HG02885 (cell line): ENCODE data around the gene P3H3.

ENCODE experiments used
- ATAC-seq: cut with Tn5 transposase; IDR thresholded peaks from one replicate; pipeline ENCODE4 v1.9.1; 2021; ENCODE audit warnings: mild to moderate bottlenecking; ENCODE audit not compliant: unreplicated experiment, poor library complexity

P3H3 gene

DNA sequence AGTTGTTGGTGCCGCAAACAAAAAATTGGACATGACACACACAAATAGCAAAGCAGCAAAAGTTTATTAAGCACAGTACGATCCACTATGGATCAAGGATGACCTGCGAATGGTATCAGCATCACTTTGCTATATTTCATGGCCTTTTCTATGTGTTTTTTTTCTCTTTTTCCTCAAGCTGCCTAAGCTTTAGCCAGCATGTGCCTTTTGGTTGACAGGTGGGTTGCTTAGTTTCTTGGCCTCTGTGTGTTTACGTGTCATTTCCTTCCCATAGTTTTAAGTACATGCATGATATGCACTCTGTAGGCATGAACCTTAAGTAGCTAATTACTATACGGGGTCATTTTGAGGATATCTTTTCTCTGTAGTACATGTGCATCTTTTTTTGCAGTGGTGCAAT lies 29.1 kb upstream of the P3H3 start:
- ATAC-seq: no peak

- no peak for ATAC-seq
These were observed 21.0 kb upstream of the P3H3 start for GRCh38 chr12:6807170-6807569.

GRCh38 chr12:6809056-6809455 lies 19.2 kb upstream of the P3H3 start:
- ATAC-seq: no peak

DNA sequence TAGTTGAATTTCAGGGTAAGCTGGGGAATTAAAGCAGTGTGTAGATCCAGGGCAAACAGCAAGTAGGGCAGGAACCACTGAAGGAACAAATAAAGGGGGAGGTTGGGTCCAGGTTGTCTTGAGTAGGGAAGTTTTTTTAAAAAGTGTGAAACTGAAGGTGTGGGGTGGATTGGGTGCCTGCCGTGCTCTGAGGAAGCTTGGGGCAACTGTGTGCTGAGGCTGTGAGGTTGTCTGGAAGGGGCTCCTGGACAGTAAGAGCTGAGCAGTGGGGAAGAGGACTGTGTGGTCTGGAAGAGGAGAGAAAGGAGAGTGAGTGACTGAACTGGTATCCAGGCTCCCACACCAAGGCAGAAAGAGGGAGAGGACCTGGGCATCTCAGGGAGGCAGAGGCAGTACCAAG lies 17.4 kb upstream of the P3H3 start:
- ATAC-seq: no peak

- ATAC-seq: no peak
These were observed 14.8 kb upstream of the P3H3 start for GRCh38 chr12:6813363-6813762.

DNA sequence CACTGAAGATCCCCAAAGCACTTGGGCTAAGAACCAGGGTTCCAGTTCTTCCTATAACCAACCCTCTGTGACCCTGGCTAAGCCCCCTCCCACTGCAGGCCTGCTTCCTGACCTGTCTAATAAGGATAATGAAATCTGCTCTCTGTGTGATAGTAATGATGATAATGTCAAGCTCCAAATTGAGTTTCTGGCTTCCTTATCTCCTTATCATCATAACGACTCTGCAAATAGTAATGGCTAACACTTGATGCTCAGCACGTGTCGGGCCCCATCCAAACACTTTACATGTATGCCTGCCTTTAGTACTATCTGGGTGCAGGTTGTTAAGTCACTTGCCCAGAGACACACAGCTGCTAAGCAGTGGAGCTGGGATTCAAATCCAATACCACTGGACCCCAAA lies 11.6 kb upstream of the P3H3 start:
- ATAC-seq: no peak

- no peak for ATAC-seq
These were observed 11.1 kb upstream of the P3H3 start for GRCh38 chr12:6817098-6817497.

DNA sequence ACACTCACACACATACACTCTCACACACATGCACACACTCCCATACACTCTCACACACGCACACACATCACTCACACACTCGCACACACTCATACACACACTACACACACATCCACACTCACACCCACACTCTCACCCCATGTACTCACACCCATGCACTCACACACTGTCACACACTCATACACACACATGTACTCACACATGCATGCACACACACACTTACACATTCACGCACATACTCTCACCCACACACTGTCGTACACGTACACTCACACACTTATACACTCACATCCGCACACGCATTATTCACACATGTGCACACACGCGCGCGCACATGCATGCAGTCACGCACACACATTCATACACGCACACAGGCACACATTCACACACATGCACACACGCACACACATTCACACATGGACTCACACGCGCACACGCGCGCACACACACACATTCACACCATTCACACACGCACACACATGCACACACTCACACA lies 10.5 kb upstream of the P3H3 start:
- ATAC-seq: no peak

DNA sequence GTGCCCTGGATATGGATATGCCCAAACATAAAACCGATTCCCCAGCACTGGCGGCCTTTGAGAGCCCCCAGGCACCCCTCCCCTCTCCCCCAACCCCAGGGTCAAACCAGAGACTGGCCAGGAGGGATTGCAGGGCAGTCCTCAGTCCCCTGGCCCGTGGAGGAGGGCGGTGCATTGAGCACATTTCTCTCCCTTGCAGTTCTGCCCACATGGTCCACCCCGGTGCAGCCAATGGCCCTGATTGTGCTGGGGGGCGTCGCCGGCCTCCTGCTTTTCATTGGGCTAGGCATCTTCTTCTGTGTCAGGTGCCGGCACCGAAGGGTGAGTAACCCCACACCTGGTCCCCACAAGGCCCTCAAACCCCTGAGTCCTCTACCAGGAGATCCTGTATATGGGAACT lies 10.0 kb upstream of the P3H3 start:
- no peak for ATAC-seq

DNA sequence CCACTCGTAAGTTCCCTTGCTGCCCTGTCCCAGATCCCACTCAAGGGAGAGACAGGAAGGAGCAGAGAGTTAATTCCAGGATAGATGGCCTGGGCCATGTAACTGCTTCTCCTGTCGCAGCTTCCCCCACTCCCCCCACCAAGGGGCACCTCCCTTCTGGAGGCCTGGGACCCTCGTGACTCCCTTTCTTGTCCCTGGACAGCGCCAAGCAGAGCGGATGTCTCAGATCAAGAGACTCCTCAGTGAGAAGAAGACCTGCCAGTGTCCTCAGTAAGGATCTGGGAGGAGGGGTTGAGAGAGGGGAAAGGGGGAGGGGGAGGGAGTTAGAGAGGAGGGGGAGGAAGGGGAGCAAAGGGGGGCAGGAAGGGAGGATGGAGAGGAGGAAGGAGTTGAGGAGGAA lies 9.6 kb upstream of the P3H3 start:
- ATAC-seq: no peak

- ATAC-seq: no peak
These were observed 8.8 kb upstream of the P3H3 start for GRCh38 chr12:6819106-6820030.

- no peak for ATAC-seq
These were observed 8.0 kb upstream of the P3H3 start for GRCh38 chr12:6820166-6820565.

- no peak for ATAC-seq
These were observed 6.4 kb upstream of the P3H3 start, which contains the start of gene GPR162 for GRCh38 chr12:6821591-6822425. Gene GPR162, plus strand, starts transcription at chr12:6821821. Its CDS starts 2,078 bp downstream, at chr12:6823899.

GRCh38 chr12:6822426-6823135 lies 5.6 kb upstream of the P3H3 start:
- no peak for ATAC-seq

GRCh38 chr12:6823182-6824084 lies 4.8 kb upstream of the P3H3 start:
- no peak for ATAC-seq

- ATAC-seq: no peak
These were observed 4.0 kb upstream of the P3H3 start for GRCh38 chr12:6824085-6824775.

GRCh38 chr12:6824901-6825381 lies 3.3 kb upstream of the P3H3 start:
- no peak for ATAC-seq

GRCh38 chr12:6825398-6826124 lies 2.6 kb upstream of the P3H3 start:
- ATAC-seq: no peak
